Measurements from ENCODE around the gene C22orf23.

Gene C22orf23

GRCh38 chr22:37905534-37906363, 47.7 kb downstream of the C22orf23 start, which contains the start of gene MICALL1:
Gene MICALL1 (plus strand): TSS chr22:37906297. CDS start chr22:37906423, 126 bp downstream.
- no peak for DNase-seq (ENCODE audit: low read depth, low spot score)
- Histone ChIP-seq H3K36me3 (ENCODE audit: insufficient read depth, insufficient read length, low read length) (peaks cover 12% of the 10 kb centered on the region), H3K4me3 (ENCODE audit: insufficient read length, low read depth) (peak within 1 kb of the TSS; percentile 66), H3K4me1 (ENCODE audit: insufficient read depth, insufficient read length) (peaks cover 13% of the 10 kb centered on the region), H3K9ac (ENCODE audit: insufficient read length, low read depth) (peak within 1 kb of the TSS; percentile 88), H3K9me3 (ENCODE audit: insufficient read depth, low read length) (no peaks in the 10 kb centered on the region), H3K27me3 (ENCODE audit: insufficient read depth, insufficient read length) (no peaks in the 10 kb centered on the region)
- no peak for TF ChIP-seq YY1 (IDR thresholded peaks at IDR 0.05; ENCODE audit: insufficient read depth, insufficient read length)
- no peak for TF ChIP-seq ZNF274 (IDR thresholded peaks at IDR 0.05; ENCODE audit: low read depth, low read length)
- TF ChIP-seq SUZ12 (IDR thresholded peaks at IDR 0.05; ENCODE audit: extremely low read depth, insufficient read depth, insufficient read length), result no peak

DNA sequence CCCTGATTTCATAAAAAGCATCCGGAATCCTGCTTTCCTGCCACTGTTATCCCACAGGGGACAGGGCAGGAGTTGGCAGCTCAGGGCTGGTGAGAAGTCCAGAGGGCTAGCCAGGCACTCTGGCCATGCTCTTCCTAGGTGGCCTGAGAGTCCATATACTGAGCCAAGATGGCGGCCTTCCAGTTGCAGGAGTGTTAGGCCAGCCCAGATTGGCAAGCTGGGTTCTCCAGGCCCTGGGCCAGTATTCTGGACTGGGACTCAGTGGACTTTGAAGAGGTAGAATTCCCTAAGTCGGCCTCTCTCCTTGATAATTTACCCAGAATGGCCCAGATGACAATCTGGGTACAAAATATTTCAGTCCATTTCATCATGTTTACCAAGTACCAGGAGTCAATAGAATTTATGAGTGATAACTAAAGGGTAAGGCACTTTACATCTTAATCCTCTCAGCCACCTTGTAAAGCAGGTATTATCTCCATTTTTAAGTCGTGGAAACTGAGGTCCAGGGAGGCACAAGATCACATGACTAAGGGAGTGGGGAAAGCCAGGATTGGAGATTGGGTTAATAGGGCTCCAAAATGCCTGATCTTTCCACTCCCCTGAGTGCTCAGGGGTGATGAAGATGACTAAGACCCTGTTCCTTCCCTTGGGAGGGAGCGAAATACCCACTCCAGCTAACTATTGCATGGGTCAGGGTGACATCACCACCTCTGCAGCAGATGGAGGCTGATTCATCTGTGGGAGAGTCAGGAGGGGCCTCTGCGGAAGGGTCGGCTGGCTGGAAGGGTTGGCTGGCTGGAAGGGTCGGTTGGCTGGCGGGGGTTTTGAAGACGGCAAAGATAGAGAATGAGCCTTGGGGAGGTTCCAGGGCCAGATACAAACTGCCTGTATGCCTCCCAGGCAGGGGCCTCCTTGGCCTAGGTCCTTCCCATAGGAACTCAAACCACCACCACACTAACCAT, 48.5 kb downstream of the C22orf23 start:
- peak overlapping the region; percentile 66 for H3K4me3 ChIP-seq (ENCODE audit: insufficient read length, low read depth)
- H3K9me3 ChIP-seq (ENCODE audit: insufficient read depth, low read length), result no peaks in the 10 kb centered on the region
- H3K9ac ChIP-seq (ENCODE audit: insufficient read length, low read depth), result peak overlapping the region; percentile 88
- no peak for DNase-seq (ENCODE audit: low read depth, low spot score)
- peaks cover 12% of the 10 kb centered on the region for H3K36me3 ChIP-seq (ENCODE audit: insufficient read depth, insufficient read length, low read length)
- TF ChIP-seq YY1 (IDR thresholded peaks at IDR 0.05; ENCODE audit: insufficient read depth, insufficient read length) (no peak), SUZ12 (IDR thresholded peaks at IDR 0.05; ENCODE audit: extremely low read depth, insufficient read depth, insufficient read length) (no peak), ZNF274 (IDR thresholded peaks at IDR 0.05; ENCODE audit: low read depth, low read length) (no peak)
- H3K4me1 ChIP-seq (ENCODE audit: insufficient read depth, insufficient read length), result peaks cover 9% of the 10 kb centered on the region
- H3K27me3 ChIP-seq (ENCODE audit: insufficient read depth, insufficient read length), result no peaks in the 10 kb centered on the region

- peak overlapping the region; percentile 26 for H3K9ac ChIP-seq (ENCODE audit: insufficient read length, low read depth)
- H3K27me3 ChIP-seq (ENCODE audit: insufficient read depth, insufficient read length), result no peaks in the 10 kb centered on the region
- peaks cover 2% of the 10 kb centered on the region for H3K36me3 ChIP-seq (ENCODE audit: insufficient read depth, insufficient read length, low read length)
- peaks cover 19% of the 10 kb centered on the region for H3K4me1 ChIP-seq (ENCODE audit: insufficient read depth, insufficient read length)
- DNase-seq (ENCODE audit: low read depth, low spot score), result no peak
- no peaks in the 10 kb centered on the region for H3K9me3 ChIP-seq (ENCODE audit: insufficient read depth, low read length)
- H3K4me3 ChIP-seq (ENCODE audit: insufficient read length, low read depth), result no peak overlapping the region
- TF ChIP-seq YY1 (IDR thresholded peaks at IDR 0.05; ENCODE audit: insufficient read depth, insufficient read length), result no peak
- TF ChIP-seq ZNF274 (IDR thresholded peaks at IDR 0.05; ENCODE audit: low read depth, low read length), result no peak
- no peak for TF ChIP-seq SUZ12 (IDR thresholded peaks at IDR 0.05; ENCODE audit: extremely low read depth, insufficient read depth, insufficient read length)
Observed at GRCh38 chr22:37898441-37899181, 54.8 kb downstream of the C22orf23 start.

- TF ChIP-seq SUZ12 (IDR thresholded peaks at IDR 0.05; ENCODE audit: extremely low read depth, insufficient read depth, insufficient read length) (no peak), YY1 (IDR thresholded peaks at IDR 0.05; ENCODE audit: insufficient read depth, insufficient read length) (no peak), ZNF274 (IDR thresholded peaks at IDR 0.05; ENCODE audit: low read depth, low read length) (no peak)
- Histone ChIP-seq H3K9ac (ENCODE audit: insufficient read length, low read depth) (no peak overlapping the region), H3K4me3 (ENCODE audit: insufficient read length, low read depth) (no peak overlapping the region), H3K36me3 (ENCODE audit: insufficient read depth, insufficient read length, low read length) (peaks cover 10% of the 10 kb centered on the region), H3K9me3 (ENCODE audit: insufficient read depth, low read length) (no peaks in the 10 kb centered on the region), H3K4me1 (ENCODE audit: insufficient read depth, insufficient read length) (peaks cover 20% of the 10 kb centered on the region), H3K27me3 (ENCODE audit: insufficient read depth, insufficient read length) (no peaks in the 10 kb centered on the region)
- no peak for DNase-seq (ENCODE audit: low read depth, low spot score)
Observed at GRCh38 chr22:37897807-37898206, 55.6 kb downstream of the C22orf23 start.

DNA sequence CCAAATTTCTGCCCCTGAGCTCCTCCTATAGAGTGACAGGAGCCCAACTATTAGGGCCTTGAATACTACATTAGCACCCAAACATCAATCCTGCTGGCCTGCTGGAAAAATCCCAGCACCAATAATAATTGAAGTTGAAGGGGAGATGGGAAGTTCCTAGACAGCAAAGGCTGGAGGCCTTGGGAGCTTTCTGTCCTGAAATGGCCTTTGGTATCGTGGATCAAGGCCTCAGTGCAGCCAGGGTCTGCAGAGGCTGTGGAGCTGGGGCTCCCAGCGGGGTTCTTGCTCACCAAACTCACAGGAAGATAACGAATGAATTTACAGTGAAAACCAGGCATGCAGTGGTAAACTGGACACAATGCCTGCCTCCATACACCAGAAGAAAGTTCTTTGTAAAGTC, 56.5 kb downstream of the C22orf23 start:
- H3K9ac ChIP-seq (ENCODE audit: insufficient read length, low read depth), result peak overlapping the region; percentile 2

DNA sequence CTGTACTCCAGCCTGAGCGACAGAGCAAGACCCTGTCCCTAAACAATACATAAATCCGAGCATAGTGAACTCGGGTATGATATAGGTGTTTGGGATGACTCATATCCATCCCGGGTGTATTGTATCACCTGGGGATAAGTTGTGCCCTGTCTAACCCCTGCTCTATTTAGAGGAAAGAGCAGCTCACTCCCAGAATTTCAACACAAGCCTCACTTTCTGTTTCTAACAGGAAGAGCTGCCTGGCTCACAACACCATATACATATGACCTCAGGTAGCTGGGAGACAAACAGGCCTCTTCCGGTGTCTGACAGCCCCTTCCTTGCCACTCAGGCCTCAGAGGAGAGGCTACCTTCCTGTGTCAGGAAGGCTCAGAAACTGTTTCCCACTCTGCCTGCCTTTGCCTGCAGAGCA, 57.2 kb downstream of the C22orf23 start:
- H3K4me1 ChIP-seq (ENCODE audit: insufficient read depth, insufficient read length), result peaks cover 20% of the 10 kb centered on the region
- H3K9me3 ChIP-seq (ENCODE audit: insufficient read depth, low read length), result no peaks in the 10 kb centered on the region
- no peak overlapping the region for H3K9ac ChIP-seq (ENCODE audit: insufficient read length, low read depth)
- TF ChIP-seq YY1 (IDR thresholded peaks at IDR 0.05; ENCODE audit: insufficient read depth, insufficient read length), result no peak
- TF ChIP-seq SUZ12 (IDR thresholded peaks at IDR 0.05; ENCODE audit: extremely low read depth, insufficient read depth, insufficient read length), result no peak
- no peak for TF ChIP-seq ZNF274 (IDR thresholded peaks at IDR 0.05; ENCODE audit: low read depth, low read length)
- H3K36me3 ChIP-seq (ENCODE audit: insufficient read depth, insufficient read length, low read length), result peaks cover 25% of the 10 kb centered on the region
- H3K4me3 ChIP-seq (ENCODE audit: insufficient read length, low read depth), result no peak overlapping the region
- no peak for DNase-seq (ENCODE audit: low read depth, low spot score)
- H3K27me3 ChIP-seq (ENCODE audit: insufficient read depth, insufficient read length), result no peaks in the 10 kb centered on the region

More for the DNA sequence above, 56.5 kb downstream of the C22orf23 start:
- H3K36me3 ChIP-seq (ENCODE audit: insufficient read depth, insufficient read length, low read length), result peaks cover 19% of the 10 kb centered on the region
- peaks cover 20% of the 10 kb centered on the region for H3K4me1 ChIP-seq (ENCODE audit: insufficient read depth, insufficient read length)
- no peaks in the 10 kb centered on the region for H3K9me3 ChIP-seq (ENCODE audit: insufficient read depth, low read length)
- H3K27me3 ChIP-seq (ENCODE audit: insufficient read depth, insufficient read length), result no peaks in the 10 kb centered on the region
- no peak for DNase-seq (ENCODE audit: low read depth, low spot score)
- no peak overlapping the region for H3K4me3 ChIP-seq (ENCODE audit: insufficient read length, low read depth)
- TF ChIP-seq YY1 (IDR thresholded peaks at IDR 0.05; ENCODE audit: insufficient read depth, insufficient read length), result no peak
- TF ChIP-seq SUZ12 (IDR thresholded peaks at IDR 0.05; ENCODE audit: extremely low read depth, insufficient read depth, insufficient read length), result no peak
- no peak for TF ChIP-seq ZNF274 (IDR thresholded peaks at IDR 0.05; ENCODE audit: low read depth, low read length)
